Subcutaneous adipose tissue (tissue), 4 donors: Measurements from ENCODE around the gene TMEM184B. TPM values are rescaled to one million over a fixed set of nuclear protein-coding genes. Genes with fewer than 3 reads are reported as not detected.

ENCODE experiments used
- CTCF ChIP-seq: fragments of 450-650 bp; IDR thresholded peaks from one replicate; pipeline ENCODE4 v1.5.1; 2016; ENCODE audit warnings: low read depth, mild to moderate bottlenecking, control low read depth, antibody characterized with exemption, moderate library complexity
- total RNA-seq, 4 donors: library from RNA; depleted of rRNA; stranded (reverse); fragments of >200 nt; gene quantifications; one replicate each; pipeline ENCODE4 v1.1.0, GENCODE V29; 2016

TMEM184B gene
- total RNA-seq, 4 donors from 2014 or later, result 23.6 to 105 (median 41.4) TPM

- no peak for TF ChIP-seq CTCF
Observed at GRCh38 chr22:38316364-38317121, 43.7 kb upstream of the TMEM184B start.

- no peak for TF ChIP-seq CTCF
Observed at GRCh38 chr22:38315823-38316363, 43.1 kb upstream of the TMEM184B start.

- no peak for TF ChIP-seq CTCF
Observed at GRCh38 chr22:38314933-38315822, 42.4 kb upstream of the TMEM184B start.

GRCh38 chr22:38314051-38314932 lies 41.5 kb upstream of the TMEM184B start:
- TF ChIP-seq CTCF, result no peak

- TF ChIP-seq CTCF, result no peak
Observed at GRCh38 chr22:38313384-38313955, 40.7 kb upstream of the TMEM184B start.

- no peak for TF ChIP-seq CTCF
Observed at GRCh38 chr22:38312261-38312800, 39.5 kb upstream of the TMEM184B start.
